Measurements from ENCODE around the gene JAG2. TPM values are rescaled to one million over a fixed set of nuclear protein-coding genes. Genes with fewer than 3 reads are reported as not detected.

The JAG2 gene
- total and polyA plus RNA-seq, 2 of the 4 experiments (the other 2 are of a cell fraction) = 0.18 to 0.58 TPM

DNA sequence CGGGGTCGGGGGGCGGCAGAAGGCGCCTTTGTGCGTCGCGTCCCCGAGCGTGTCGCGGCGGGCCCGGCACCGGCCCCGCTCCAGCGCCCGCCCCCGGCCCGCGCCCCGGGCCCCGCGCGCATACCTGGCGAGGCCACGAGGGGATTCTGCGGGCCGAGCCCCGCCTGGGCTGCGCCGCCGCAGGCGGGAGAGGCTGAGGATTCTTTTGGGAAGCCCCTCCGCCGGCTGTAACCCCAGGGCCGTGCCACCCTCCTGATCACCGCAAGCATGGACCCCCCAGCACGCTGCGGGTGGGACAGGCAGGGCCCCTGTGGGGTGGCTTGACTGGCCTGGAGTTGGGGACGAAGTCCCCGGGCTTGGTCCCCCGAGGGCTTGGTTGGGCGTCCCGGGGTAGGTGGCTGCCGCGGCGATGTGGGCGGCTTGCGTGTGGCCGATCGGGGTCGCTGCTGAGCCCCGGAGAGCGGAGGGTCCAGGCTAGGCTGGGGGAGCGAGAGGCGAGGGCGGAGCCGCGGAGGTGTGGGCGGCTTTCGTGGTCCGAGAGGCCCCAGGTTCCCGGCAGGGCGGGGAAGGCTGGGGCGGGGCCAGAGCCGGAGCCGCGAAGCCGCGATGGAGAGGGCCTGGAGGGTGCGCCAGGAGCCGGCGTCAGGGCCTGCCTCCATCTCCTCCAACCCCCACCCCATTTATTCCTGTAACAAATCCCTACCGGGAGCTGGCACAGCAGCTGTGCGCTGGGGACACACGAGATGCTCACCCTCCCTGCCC is 75.0 kb downstream of the JAG2 start (continued):
- no peak for TF ChIP-seq CHD1 (IDR thresholded peaks at IDR 0.05; ENCODE audit: low read depth, low read length)
- no peak for TF ChIP-seq RCOR1 (IDR thresholded peaks at IDR 0.05; ENCODE audit: insufficient replicate concordance, low read length)

DNA sequence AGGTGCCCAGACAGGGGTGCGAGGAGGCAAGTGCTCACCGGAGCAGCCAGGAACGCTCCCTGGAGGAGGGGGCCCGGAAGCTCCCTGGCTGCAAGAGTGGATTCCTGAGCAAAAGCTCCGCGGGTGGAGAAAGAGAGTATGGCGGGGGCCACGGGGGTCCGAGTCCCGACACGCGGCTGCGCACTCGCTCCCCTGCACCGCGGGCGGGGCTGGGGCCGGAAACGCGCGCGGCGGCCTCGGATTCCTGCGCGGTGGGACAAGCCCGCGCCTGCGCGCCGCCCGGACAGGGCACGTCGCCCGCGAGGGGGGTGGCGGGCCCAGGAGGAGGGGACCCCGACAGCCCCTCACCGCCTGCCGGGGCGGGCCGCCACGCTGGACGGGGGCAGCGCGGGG is 75.5 kb downstream of the JAG2 start:
- H2AFZ ChIP-seq (replicated peaks; ENCODE audit: low read length, poor library complexity) = peak overlapping the region; percentile 95
- WGBS, 2 experiments (ENCODE audit: extremely low coverage in 2 of 2, insufficient read length in 1 of 2) = 1% methylated on average over 22 of the region's 46 CpGs; no CpG with 5 or more reads in 1 of the 2 experiments
- H3K14ac ChIP-seq (replicated peaks; ENCODE audit: low read depth, low read length) = peak overlapping the region; percentile 92
- in situ Hi-C loops (cut with MboI; ENCODE audit: low sequenced_read_pairs) = loop anchor here (10.0 kb wide), 1 partner anchor 262 kb away; no protein-coding TSS in a partner anchor
- peak; percentile 65 for ATAC-seq (ENCODE audit: low read depth)
- H3K9me3 ChIP-seq (ENCODE audit: control insufficient read depth, insufficient read depth, low read length) = no peaks in the 10 kb centered on the region
- H3K9ac ChIP-seq (ENCODE audit: low read depth, low read length) = peak overlapping the region; percentile 87
- H3K4ac ChIP-seq (ENCODE audit: low read depth, low read length) = peak overlapping the region; percentile 98
- peak overlapping the region; percentile 99 for H2AK5ac ChIP-seq (ENCODE audit: low read depth, low read length)
- peak overlapping the region; percentile 59 for H2BK120ac ChIP-seq (ENCODE audit: low read depth, low read length)
- intact Hi-C loops (cut with micrococcal nuclease) = loop anchor here (5.0 kb wide), 1 partner anchor 89 kb away; the partner anchor contains the start of gene NUDT14
- H4K20me1 ChIP-seq (ENCODE audit: insufficient read depth, low read length) = no peaks in the 10 kb centered on the region
- peaks cover 31% of the 10 kb centered on the region for H3K4me1 ChIP-seq (ENCODE audit: control insufficient read depth, insufficient read depth, low read length)
- no peak overlapping the region for H2BK20ac ChIP-seq (ENCODE audit: low read depth, low read length)
- ChIA-PET POLR2A (ENCODE audit: unreplicated experiment) (no interaction called here), CTCF (no interaction called here)
- peak overlapping the region; percentile 88 for H3K27ac ChIP-seq (ENCODE audit: insufficient read depth, low read length)
- H3K23ac ChIP-seq (ENCODE audit: low read depth, low read length) = peak overlapping the region; percentile 84; the same call in 1 of the 2 replicates
- BruUV-seq (replicated peaks) = no TSS peak
- peaks cover 0 to 35% of the 10 kb centered on the region in 2 experiments; a peak in 3 of 4 replicates for H3K79me1 ChIP-seq (ENCODE audit: low read depth in 1 of 2, low read length in 2 of 2)
- peak overlapping the region; percentile 98 for H4K5ac ChIP-seq (ENCODE audit: low read depth, low read length)
- H3K27me3 ChIP-seq (ENCODE audit: control insufficient read depth, insufficient read depth, low read length) = no peaks in the 10 kb centered on the region
- H2BK15ac ChIP-seq (ENCODE audit: low read depth, low read length) = no peak overlapping the region; the same call in 2 of the 3 replicates
- H3K4me3 ChIP-seq (ENCODE audit: insufficient read depth, low read depth, low read length) = peak overlapping the region; percentile 90
- H4K91ac ChIP-seq (ENCODE audit: insufficient read depth, low read depth, low read length) = peak overlapping the region; percentile 95
- dilution Hi-C loops (cut with HindIII; ENCODE audit: low sequenced_read_pairs, unreplicated experiment) = no loop called here
- H2AK9ac ChIP-seq (replicated peaks; ENCODE audit: low read depth, low read length, poor library complexity) = peak overlapping the region; percentile 99
- DNase-seq = peak; percentile 58
- peak overlapping the region; percentile 98 to 99 for H4K8ac ChIP-seq (ENCODE audit: low read depth in 2 of 2, low read length in 2 of 2)
- H3K4me2 ChIP-seq (ENCODE audit: low read depth, low read length) = peak overlapping the region; percentile 95
- peak overlapping the region; percentile 87; the same call in 1 of the 2 replicates for H3K56ac ChIP-seq (ENCODE audit: extremely low read depth, insufficient read depth, low read length)
- peak overlapping the region; percentile 78 for H2BK5ac ChIP-seq (ENCODE audit: low read depth, low read length, poor library complexity, severe bottlenecking)
- TF ChIP-seq RAD21 (IDR thresholded peaks at IDR 0.05; ENCODE audit: low read length) (no peak), MAZ (IDR thresholded peaks at IDR 0.05; ENCODE audit: borderline replicate concordance, low read depth, low read length) (peak; percentile 85)
- H3K36me3 ChIP-seq (ENCODE audit: control insufficient read depth, insufficient read depth, low read length) = no peaks in the 10 kb centered on the region
- peak overlapping the region; percentile 84 for H3K18ac ChIP-seq (ENCODE audit: low read depth, low read length)
- peaks cover 19% of the 10 kb centered on the region for H3K9me1 ChIP-seq (ENCODE audit: insufficient read depth, low read length)

Data from IMR-90 (cell line).